HG03064 (cell line): ENCODE measurements around the gene LTB.

Experiments
- ATAC-seq: cut with Tn5 transposase; IDR thresholded peaks from one replicate; pipeline ENCODE4 v1.9.1; 2021; ENCODE audit warnings: low read depth; ENCODE audit not compliant: unreplicated experiment

The LTB gene

DNA sequence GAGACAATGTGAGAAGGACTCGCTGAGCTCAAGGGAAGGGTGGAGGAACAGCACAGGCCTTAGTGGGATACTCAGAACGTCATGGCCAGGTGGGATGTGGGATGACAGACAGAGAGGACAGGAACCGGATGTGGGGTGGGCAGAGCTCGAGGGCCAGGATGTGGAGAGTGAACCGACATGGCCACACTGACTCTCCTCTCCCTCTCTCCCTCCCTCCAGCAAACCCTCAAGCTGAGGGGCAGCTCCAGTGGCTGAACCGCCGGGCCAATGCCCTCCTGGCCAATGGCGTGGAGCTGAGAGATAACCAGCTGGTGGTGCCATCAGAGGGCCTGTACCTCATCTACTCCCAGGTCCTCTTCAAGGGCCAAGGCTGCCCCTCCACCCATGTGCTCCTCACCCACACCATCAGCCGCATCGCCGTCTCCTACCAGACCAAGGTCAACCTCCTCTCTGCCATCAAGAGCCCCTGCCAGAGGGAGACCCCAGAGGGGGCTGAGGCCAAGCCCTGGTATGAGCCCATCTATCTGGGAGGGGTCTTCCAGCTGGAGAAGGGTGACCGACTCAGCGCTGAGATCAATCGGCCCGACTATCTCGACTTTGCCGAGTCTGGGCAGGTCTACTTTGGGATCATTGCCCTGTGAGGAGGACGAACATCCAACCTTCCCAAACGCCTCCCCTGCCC lies 5.2 kb downstream of the LTB start:
- ATAC-seq: no peak

DNA sequence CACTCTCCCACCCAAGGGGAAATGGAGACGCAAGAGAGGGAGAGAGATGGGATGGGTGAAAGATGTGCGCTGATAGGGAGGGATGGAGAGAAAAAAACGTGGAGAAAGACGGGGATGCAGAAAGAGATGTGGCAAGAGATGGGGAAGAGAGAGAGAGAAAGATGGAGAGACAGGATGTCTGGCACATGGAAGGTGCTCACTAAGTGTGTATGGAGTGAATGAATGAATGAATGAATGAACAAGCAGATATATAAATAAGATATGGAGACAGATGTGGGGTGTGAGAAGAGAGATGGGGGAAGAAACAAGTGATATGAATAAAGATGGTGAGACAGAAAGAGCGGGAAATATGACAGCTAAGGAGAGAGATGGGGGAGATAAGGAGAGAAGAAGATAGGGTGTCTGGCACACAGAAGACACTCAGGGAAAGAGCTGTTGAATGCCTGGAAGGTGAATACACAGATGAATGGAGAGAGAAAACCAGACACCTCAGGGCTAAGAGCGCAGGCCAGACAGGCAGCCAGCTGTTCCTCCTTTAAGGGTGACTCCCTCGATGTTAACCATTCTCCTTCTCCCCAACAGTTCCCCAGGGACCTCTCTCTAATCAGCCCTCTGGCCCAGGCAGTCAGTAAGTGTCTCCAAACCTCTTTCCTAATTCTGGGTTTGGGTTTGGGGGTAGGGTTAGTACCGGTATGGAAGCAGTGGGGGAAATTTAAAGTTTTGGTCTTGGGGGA lies 6.1 kb downstream of the LTB start:
- no peak for ATAC-seq

DNA sequence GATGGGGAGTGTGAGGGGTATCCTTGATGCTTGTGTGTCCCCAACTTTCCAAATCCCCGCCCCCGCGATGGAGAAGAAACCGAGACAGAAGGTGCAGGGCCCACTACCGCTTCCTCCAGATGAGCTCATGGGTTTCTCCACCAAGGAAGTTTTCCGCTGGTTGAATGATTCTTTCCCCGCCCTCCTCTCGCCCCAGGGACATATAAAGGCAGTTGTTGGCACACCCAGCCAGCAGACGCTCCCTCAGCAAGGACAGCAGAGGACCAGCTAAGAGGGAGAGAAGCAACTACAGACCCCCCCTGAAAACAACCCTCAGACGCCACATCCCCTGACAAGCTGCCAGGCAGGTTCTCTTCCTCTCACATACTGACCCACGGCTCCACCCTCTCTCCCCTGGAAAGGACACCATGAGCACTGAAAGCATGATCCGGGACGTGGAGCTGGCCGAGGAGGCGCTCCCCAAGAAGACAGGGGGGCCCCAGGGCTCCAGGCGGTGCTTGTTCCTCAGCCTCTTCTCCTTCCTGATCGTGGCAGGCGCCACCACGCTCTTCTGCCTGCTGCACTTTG lies 6.8 kb downstream of the LTB start, which contains the start of gene TNF:
Gene TNF, plus strand, starts transcription at position 231 of the 567 bp plus-strand sequence. Its CDS starts 177 bp downstream, at position 408.
- ATAC-seq: no peak

DNA sequence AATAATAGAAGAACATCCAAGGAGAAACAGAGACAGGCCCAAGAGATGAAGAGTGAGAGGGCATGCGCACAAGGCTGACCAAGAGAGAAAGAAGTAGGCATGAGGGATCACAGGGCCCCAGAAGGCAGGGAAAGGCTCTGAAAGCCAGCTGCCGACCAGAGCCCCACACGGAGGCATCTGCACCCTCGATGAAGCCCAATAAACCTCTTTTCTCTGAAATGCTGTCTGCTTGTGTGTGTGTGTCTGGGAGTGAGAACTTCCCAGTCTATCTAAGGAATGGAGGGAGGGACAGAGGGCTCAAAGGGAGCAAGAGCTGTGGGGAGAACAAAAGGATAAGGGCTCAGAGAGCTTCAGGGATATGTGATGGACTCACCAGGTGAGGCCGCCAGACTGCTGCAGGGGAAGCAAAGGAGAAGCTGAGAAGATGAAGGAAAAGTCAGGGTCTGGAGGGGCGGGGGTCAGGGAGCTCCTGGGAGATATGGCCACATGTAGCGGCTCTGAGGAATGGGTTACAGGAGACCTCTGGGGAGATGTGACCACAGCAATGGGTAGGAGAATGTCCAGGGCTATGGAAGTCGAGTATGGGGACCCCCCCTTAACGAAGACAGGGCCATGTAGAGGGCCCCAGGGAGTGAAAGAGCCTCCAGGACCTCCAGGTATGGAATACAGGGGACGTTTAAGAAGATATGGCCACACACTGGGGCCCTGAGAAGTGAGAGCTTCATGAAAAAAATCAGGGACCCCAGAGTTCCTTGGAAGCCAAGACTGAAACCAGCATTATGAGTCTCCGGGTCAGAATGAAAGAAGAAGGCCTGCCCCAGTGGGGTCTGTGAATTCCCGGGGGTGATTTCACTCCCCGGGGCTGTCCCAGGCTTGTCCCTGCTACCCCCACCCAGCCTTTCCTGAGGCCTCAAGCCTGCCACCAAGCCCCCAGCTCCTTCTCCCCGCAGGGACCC lies 7.8 kb downstream of the LTB start:
- no peak for ATAC-seq

DNA sequence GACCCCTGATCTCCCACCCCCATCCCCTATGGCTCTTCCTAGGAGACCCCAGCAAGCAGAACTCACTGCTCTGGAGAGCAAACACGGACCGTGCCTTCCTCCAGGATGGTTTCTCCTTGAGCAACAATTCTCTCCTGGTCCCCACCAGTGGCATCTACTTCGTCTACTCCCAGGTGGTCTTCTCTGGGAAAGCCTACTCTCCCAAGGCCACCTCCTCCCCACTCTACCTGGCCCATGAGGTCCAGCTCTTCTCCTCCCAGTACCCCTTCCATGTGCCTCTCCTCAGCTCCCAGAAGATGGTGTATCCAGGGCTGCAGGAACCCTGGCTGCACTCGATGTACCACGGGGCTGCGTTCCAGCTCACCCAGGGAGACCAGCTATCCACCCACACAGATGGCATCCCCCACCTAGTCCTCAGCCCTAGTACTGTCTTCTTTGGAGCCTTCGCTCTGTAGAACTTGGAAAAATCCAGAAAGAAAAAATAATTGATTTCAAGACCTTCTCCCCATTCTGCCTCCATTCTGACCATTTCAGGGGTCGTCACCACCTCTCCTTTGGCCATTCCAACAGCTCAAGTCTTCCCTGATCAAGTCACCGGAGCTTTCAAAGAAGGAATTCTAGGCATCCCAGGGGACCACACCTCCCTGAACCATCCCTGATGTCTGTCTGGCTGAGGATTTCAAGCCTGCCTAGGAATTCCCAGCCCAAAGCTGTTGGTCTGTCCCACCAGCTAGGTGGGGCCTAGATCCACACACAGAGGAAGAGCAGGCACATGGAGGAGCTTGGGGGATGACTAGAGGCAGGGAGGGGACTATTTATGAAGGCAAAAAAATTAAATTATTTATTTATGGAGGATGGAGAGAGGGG lies 8.8 kb downstream of the LTB start:
- no peak for ATAC-seq

DNA sequence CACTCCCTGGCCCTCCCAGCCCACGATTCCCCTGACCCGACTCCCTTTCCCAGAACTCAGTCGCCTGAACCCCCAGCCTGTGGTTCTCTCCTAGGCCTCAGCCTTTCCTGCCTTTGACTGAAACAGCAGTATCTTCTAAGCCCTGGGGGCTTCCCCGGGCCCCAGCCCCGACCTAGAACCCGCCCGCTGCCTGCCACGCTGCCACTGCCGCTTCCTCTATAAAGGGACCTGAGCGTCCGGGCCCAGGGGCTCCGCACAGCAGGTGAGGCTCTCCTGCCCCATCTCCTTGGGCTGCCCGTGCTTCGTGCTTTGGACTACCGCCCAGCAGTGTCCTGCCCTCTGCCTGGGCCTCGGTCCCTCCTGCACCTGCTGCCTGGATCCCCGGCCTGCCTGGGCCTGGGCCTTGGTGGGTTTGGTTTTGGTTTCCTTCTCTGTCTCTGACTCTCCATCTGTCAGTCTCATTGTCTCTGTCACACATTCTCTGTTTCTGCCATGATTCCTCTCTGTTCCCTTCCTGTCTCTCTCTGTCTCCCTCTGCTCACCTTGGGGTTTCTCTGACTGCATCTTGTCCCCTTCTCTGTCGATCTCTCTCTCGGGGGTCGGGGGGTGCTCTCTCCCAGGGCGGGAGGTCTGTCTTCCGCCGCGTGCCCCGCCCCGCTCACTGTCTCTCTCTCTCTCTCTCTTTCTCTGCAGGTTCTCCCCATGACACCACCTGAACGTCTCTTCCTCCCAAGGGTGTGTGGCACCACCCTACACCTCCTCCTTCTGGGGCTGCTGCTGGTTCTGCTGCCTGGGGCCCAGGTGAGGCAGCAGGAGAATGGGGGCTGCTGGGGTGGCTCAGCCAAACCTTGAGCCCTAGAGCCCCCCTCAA lies 9.9 kb downstream of the LTB start, which contains the start of gene LTA:
Gene LTA, plus strand, starts transcription at position 249 of the 871 bp plus-strand sequence. Its CDS starts 454 bp downstream, at position 703.
- ATAC-seq: peak; percentile 37

DNA sequence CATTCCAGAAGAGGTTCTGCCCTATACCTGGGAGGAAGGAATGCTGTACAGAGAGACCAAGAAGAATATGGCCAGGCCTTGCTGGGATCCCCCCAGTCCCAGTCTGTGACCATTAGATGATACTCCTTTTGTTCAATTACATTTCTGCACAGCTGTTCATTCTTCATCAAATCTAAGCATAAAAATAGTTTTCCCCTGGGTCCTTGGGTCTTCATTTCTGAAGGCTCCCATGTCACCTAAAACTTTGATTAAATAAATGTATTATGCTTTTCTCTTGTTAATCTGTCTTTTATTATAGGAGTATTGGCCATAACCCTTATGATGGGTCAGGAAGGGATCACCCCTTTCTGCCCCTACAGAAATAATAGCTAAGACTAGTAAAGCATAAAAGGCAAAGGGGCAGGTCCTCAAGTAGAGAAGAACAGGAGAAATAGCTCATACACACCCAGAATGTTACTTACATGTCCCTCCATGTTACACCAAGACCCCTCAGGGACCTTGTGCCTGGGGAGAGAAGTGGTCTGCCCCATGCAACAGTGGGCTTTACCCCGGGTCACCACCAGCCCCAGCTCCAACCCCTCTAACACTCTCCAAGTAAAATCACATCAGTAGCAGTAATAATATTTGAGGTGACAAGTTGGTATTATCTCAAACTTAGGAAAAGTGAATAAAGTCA lies 12.2 kb downstream of the LTB start:
- ATAC-seq: no peak

DNA sequence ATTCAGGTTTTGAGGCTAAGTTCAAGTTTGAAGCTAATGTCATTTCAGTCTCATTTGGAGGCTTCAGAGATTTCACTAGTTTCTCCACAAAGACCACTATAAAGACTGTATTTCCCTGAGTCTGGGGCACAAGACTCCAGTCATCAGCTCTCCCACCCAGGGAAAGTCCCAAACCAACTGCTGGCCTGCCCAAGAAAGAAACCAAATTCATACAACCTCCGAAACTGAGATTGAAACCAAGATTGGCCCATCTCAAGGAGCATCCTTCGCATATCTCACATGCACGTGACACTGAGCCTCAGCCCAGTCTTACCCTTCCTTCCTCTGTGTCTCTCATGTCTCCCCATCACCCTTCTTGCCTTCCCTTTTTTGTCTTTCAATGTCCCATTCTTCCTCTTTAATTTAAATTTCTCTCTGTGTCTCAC lies 13.7 kb downstream of the LTB start:
- ATAC-seq: peak; percentile 49

DNA sequence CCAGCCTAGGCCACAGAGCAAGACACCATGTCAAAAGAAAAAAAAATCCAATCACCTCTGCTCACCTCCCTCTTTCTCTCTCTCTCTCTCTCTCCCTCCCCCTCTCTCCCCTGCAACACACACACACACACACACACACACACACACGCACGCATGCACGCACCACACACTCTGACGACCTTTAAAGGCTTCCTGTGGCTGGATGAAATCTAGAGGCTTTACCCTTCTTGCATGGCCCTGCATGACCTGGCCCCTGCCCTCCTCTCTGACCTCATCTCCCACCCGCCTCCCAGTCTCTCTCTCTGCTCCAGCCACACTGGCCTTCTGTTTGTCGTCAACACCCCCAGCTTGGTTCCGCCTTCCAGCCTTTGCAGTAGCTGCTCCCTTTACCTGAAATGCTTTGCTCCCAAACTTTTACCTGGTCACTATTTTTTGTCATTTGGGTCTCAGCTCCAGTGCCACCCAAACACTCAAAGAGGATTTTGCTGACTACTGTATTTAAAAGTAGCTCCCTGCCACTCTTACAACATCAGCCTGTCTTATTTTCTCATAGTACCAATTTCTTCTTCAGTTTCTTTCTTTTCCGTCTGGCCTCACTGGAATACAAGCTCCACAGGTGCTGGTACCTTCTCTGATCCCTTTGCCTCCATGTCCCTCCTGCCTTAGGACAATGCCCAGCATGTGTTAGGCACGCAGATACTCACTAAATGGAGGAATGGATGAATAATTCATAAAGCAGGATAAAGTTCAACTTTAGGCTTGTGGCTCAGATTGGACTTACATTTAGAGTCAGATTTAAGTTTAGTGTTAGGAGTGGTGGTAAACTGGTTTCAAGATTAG lies 14.5 kb downstream of the LTB start:
- ATAC-seq: no peak

DNA sequence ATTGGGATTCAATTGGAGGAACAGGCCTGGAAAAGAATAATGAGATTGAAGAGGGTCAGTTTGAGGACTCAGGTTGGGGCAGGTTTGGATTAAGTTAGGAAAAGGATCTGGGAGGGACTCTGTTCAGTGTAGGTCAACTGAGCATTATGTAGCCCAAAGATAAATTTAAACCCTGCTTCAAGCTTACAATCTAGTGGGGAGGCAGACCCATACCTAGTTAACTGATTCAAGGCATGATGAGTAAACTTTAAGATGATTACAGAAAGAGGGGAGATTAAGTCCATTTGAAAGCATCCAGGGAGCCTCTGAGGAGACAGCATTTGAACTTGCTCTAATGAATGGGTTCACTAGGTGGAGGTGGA lies 21.5 kb downstream of the LTB start:
- no peak for ATAC-seq

DNA sequence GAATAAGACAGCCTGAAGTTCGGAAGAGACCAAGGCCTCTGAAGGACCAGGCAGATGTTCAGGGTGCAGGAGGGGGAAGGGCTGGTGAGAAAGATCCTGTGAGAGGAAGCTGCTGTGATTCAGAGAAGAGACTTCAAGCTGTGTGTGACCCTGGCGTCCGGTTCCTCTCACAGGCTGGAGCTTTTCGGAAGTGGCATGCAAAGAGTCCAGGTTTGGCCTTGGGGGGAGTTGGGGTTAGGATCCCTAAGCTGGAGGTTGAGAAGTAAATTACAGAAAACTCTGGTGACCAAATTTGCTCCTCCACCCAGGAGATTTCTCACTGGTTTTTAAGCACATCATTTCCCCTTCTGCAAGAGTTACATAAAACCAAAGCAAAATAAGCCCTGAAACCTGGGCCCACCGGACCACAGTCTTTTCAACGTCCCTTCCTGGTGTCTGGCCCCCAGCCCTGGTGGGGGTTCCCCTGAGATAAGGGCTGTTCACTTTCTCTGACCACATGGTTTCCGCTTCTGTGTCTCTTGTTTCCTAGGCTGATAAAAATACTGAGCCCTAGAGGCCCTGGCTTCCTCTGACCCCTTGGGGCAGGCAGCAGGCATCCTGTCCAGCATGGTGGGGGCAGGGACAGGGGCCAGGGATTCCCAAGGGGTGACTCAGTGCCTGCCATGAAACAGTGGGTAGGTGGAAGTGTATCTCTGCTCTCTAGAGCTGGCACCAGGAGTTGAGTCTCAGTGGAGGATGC lies 22.1 kb downstream of the LTB start:
- peak; percentile 51 for ATAC-seq

DNA sequence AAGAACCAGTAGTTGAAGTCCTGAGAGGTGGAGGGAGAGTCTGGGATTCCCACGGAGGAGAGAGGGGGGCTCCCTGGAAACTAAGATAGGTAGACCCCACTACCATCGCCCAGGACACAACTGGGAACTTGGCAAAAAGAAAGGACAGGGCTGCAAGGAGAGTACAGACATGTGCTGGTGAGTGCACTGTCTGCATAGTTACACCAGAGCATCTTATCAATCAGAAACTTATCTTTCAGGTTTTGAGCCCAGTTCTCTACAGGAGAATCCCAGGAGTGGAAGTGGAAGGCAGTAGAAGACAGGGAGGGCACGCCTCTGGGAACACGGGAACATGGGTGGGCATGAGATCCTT lies 22.6 kb downstream of the LTB start:
- ATAC-seq: peak; percentile 14

DNA sequence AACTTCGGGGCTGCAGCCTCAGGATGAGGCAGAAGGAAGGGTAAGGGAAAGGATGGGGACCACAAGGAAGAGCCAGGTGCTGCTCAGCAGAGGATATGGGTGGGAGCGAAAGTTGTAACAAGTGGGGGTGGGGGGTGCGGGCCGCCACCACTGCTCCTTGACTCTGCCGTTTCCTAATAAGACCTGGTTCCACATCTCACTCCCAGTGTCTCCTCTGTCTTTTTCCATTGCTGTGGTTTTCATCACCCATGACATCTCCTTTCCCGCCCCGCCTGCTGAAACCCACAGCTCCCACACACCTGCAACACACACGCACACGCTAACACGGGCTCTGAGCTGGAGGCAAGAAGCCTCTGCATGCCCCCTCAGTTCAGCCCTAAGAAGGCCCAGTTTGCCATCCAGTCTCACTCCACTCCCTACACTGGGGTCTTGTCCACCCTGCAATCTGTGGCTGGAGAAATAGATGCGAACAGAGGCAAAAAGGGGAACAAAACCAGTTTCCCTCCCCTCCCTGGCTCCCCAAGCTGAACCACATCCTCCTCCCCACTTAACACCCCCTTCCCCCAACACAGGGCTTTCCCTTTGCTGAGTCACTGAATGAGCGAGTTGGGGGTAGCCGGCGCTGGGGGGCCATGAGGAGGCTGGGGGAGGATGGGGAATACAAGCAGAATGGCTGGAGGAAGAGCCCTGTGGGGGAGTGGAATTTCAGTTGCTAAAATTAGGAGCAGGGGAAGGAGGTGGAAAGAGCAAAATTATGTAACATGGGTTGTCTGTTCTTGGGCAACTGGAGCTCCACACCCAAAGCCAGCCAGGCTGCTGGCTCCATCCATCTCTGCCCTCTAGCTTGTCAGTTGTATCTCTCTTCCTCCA lies 23.4 kb downstream of the LTB start:
- ATAC-seq: no peak

DNA sequence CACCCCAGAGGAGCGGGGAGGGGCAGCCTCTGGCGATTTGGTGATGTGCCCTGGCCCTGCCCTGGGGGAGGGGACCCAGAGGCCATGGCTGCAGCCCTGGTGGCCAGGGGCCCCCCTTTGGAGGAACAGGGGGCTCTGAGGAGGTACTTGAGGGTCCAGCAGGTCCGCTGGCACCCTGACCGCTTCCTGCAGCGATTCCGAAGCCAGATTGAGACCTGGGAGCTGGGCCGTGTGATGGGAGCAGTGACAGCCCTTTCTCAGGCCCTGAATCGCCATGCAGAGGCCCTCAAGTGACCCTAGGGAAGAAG lies 24.0 kb downstream of the LTB start:
- ATAC-seq: no peak

DNA sequence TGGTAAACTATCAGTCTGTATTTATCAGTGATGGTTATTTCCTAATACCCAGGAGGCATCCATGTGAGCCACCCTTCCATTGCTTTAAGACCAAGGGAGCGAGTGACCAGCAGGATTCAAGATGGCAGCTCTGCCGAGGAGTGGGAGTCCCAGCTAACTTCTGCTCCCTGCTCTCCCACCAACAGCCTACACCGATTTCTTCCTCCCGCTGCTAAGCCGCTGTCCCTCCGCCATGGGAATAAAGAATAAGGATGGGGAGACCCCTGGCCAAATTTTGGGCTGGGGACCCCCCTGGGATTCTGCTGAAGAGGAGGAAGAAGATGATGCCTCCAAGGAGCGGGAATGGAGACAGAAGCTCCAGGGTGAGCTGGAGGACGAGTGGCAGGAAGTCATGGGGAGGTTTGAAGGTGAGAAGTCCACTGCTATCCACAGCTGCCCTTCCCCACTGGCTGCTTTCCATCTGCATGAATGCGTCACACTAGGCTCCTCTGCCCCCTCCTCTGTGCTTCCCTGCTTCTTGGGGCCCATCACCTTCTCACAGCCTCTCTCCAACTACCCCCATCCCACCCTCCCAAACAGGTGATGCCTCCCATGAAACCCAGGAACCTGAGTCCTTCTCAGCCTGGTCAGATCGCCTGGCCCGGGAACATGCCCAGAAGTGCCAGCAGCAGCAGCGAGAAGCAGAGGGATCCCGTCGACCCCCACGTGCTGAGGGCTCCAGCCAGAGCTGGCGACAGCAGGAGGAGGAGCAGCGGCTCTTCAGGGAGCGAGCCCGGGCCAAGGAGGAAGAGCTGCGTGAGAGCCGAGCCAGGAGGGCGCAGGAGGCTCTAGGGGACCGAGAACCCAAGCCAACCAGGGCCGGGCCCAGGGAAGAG lies 24.5 kb downstream of the LTB start:
- no peak for ATAC-seq
